GM18909 (cell line): ENCODE results near the gene TAX1BP3.

ENCODE experiments used
- ATAC-seq: cut with Tn5 transposase; IDR thresholded peaks from one replicate; pipeline ENCODE4 v1.9.1; 2021; ENCODE audit warnings: mild to moderate bottlenecking; ENCODE audit not compliant: unreplicated experiment, poor library complexity

TAX1BP3 gene

GRCh38 chr17:3635474-3636153 is 32.8 kb downstream of the TAX1BP3 start:
- ATAC-seq, result no peak

- ATAC-seq, result no peak
Observed at GRCh38 chr17:3632287-3632686, 36.1 kb downstream of the TAX1BP3 start.

- no peak for ATAC-seq
Observed at GRCh38 chr17:3630781-3631180, 37.6 kb downstream of the TAX1BP3 start.

GRCh38 chr17:3627769-3628167 is 40.6 kb downstream of the TAX1BP3 start:
- no peak for ATAC-seq

DNA sequence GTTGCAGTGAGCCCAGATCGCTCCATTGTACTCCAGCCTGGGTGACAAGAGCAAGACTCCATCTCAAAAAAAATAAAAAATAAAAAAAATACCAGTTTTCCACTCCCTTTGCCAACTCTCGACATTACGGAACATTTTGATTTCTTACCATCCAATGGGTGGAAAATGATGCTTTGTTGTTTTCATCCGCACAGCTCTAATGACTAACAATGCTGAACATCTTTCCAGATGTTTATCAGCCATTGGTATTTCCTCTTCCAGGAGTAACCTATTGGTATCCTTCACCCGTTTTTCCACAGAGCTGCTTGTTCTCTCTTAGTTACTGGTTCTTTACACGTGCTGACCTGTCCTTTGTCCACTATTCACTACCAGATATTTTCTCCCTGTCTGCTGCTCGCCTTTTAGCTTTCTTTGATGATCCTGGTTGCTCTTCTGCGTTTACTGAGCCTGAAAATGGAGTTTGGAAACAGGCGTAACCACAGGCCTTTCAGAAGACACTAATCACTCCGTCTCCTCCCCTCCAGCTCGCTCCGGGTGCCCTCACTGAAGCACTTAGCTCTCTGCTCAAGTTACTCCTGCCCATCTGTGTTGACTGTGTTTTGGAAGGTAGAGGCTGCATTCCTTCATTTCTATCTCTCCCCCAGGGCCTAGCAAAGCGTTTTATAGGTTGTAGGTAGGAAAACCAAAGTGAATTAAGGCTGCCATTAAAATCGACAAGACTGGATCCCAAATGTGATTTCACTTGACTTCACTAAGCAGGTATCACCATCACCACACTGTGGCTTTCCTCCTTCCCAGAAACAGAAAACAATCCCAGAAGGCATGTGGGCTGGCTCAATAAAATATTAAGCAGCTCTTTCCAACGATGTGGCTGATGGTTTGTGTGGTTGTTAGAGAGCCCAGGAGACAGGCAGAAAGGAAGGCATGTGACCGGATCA is 41.3 kb downstream of the TAX1BP3 start:
- no peak for ATAC-seq

DNA sequence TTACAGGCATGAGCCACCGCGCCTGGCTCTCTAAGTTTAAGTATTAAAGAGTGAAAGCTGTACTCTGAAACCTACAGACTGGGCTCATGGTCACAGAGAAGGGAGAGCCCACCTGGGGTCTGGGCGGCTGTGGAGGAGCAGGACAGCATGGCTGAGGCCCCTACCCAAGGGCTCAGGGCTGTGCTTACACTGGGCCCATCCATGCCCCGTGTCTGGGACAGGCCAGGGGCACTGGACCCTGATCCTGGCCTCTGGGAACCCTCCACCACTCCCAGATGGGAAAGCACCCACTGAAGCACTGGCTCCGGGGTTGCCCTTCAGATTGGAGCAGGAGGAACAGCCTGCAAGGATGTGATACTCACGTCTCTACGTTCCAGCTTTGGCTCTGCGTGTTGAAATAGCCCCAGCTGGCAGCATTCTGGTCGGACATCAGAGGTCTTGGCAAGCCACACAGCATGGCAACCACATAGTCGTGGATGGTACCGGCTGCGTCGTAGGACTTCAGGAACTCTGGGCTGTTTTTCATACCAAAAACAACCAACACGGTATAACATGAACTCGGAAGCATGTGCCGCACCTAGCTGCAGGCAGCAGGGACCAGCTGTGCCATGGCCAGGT is 45.3 kb downstream of the TAX1BP3 start:
- ATAC-seq, result no peak

GRCh38 chr17:3621146-3621720 is 47.1 kb downstream of the TAX1BP3 start:
- no peak for ATAC-seq

- no peak for ATAC-seq
Observed at GRCh38 chr17:3615160-3615870, 53.1 kb downstream of the TAX1BP3 start.

GRCh38 chr17:3613124-3613523 is 55.3 kb downstream of the TAX1BP3 start:
- no peak for ATAC-seq
